GM18951 (cell line): ENCODE measurements around the gene SARS2.

Experiments
- POLR2A ChIP-seq: IDR thresholded peaks from 4 replicates; pipeline ENCODE4 v1.6.1; 2011; ENCODE audit warnings: mild to moderate bottlenecking; ENCODE audit not compliant: insufficient read length, insufficient read depth; ENCODE audit errors: extremely low read depth
- in situ Hi-C: fragments of 300-500 bp; cut with MboI; formaldehyde crosslinking; loops from one replicate; pipeline ENCODE4 v1.12.0; 2022; ENCODE audit warnings: low sequenced_read_pairs, mixed read lengths, inconsistent platforms; ENCODE audit not compliant: unreplicated experiment

SARS2 gene

DNA sequence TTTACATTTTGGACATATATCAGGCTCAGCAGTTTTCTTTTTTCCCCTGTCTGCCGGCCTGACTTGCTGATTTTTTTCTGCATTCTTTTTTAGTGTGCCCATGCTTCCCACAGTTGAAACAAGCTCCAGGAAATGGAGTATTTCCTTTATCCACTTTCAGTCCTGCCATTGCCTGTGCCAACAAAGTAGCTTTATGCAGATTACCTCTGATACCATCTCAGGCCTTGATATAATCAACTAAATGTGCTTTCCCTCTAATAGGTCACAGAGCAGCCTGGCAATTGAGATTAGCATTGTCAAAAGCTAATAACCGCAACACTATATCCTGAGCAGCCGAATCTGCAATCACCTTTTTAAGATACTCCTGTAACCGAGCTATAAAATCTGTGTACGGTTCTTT is 9.4 kb upstream of the SARS2 start:
- in situ Hi-C loops: loop anchor here (10.0 kb wide), 1 partner anchor 395 kb away; no protein-coding TSS in a partner anchor
- TF ChIP-seq POLR2A: no peak

DNA sequence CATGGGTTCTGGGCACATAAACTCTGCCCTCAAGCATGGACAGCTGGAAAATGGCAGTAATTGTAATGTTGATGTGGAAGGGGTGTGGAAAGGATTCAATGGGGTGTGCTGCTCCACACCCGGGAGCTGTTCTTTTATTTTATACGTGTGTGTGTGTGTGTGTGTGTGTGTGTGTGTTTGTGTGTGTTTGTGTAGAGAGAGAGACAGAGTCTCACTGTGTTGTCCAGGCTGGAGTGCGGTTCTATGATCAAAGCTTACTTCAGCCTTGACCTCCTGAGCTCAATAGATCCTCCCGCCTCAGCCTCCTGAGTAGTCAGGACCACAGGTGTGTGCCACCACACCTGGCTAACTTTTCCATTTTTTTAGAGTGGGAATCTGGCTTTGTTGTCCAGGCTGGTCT is 3.0 kb upstream of the SARS2 start:
- TF ChIP-seq POLR2A: no peak
- in situ Hi-C loops: loop anchor here (10.0 kb wide), 1 partner anchor 389 kb away; no protein-coding TSS in a partner anchor

DNA sequence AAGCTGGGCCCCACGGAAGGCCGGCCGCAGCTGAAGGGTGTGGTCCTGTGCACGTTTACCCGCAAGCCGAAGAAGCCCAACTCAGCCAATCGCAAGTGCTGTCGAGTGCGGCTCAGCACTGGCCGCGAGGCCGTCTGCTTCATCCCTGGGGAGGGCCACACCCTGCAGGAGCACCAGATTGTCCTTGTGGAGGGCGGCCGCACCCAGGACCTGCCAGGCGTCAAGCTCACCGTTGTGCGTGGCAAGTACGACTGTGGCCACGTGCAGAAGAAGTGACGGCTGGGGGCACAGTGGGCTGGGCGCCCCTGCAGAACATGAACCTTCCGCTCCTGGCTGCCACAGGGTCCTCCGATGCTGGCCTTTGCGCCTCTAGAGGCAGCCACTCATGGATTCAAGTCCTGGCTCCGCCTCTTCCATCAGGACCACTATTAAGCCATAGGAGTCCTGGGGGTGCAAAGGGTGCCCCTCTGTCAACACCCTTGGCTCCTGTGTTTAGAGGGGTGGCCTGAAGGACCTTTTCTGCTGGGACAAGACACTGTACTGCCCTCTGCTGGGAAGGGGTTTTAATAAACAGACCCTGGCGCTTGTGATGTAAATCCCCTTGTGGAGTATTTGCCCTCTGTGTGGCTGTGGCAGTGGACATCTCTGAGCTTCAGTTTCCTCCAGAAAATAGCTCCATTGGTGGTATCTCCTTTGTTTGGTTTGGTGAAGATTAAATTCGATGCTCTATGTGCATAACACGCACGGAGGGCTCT is 2.0 kb upstream of the SARS2 start:
- in situ Hi-C loops: loop anchor here (10.0 kb wide), 1 partner anchor 388 kb away; no protein-coding TSS in a partner anchor
- no peak for TF ChIP-seq POLR2A

DNA sequence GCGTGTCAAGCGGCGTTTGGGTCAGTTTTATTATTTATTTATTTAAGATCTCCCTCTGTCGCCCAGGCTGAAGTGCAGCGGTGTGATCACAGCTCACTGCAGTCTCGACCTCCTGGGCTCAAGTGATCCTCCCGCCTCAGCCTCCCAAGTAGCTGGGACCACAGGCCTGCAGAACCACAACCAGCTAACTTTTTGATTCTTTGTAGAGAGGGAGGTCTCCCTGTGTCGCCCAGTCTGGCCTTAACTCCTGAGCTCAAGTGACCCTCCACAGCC is 894 bp upstream of the SARS2 start:
- in situ Hi-C loops: loop anchor here (10.0 kb wide), 1 partner anchor 387 kb away; no protein-coding TSS in a partner anchor

DNA sequence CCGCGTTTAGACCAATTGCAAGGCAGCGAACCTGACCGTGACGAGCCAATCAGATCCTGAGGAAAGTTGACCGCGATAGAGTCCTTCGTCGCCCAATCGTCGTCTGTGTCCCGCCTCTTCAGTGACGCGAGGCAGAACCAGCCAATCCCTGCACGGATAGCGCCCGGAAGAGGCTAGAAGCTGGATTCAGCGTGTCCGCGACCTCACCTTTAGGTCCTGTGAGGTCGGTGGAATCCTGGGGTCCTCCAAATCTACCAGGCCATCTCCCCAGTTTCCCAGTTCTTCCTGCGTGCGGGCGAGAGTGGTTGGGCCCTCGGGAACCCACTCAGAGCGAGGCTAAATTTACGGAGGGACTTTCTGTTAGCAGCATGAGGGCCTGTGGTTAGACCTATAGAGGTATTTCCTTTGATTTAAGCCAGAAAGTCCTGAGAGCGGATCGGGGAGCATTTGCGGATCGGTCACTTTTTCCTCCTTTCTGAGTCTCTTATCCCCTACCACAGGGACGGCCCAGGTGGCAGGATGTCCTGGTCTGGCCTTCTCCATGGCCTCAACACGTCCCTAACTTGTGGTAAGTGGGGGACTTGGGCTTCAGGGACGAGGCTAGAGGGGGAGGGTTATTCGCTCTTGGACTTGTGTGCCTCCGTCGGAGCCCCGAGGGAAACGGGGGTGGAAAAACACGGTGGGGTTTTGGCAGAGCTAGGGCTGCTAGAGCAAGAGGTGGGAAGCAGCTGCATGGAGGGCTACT is 385 bp upstream of the SARS2 start, which contains the start of gene MRPS12:
Gene MRPS12 (plus strand): TSS at position 169 of the 745 bp plus-strand sequence. CDS start 351 bp downstream, at position 520.
- in situ Hi-C loops: loop anchor here (10.0 kb wide), 1 partner anchor 386 kb away; no protein-coding TSS in a partner anchor
- peak; percentile 90 for TF ChIP-seq POLR2A

More for the DNA sequence above, 894 bp upstream of the SARS2 start:
- no peak for TF ChIP-seq POLR2A

DNA sequence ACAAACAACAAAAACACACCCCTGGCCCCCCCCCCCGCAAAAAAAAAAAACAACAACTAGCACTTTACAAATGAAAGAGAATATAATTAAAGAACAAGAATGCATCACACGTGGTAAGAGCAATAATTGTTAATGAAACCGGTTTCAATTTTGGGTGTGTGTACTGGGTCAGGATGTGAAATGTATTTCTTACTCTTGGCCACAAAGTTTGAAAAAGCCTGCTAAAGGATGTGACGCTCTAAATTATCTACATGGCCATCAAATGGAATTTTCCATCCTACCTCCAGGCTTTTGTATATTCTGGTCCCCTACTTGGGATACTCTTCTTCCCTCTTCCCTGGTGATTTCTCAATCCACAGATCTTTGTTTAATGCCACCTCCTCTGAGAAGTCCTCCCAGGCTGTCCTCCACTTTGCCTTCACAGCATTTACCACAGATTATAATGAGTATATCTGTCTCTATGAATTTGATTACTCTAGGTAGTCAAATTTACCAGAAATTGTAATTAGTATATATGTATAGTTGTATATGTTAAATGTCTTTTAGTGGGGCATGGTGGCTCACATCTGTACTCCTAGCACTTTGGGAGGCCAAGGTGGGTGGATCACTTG is 2.1 kb downstream of the SARS2 start:
- TF ChIP-seq POLR2A: no peak
- in situ Hi-C loops: no loop called here

DNA sequence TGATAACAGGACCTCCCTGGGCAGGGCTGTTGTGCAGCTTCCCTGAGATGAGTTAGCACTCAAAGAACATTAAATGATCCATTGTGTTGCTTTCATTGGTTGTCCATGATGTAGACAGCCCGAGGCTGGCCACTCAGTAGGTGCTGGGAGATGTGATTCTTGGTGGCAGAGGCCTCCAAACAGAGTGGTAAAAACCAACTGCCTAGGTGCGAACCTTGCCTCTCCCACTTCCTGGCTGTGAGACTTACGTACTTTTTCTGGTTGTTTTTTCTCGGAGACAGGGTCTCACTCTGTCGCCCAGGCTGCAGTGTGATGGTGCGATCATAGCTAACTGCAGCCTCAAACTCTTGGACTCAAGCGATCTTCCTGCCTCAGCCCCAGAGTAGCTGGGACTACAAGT is 6.2 kb downstream of the SARS2 start:
- in situ Hi-C loops: no loop called here
- TF ChIP-seq POLR2A: no peak

DNA sequence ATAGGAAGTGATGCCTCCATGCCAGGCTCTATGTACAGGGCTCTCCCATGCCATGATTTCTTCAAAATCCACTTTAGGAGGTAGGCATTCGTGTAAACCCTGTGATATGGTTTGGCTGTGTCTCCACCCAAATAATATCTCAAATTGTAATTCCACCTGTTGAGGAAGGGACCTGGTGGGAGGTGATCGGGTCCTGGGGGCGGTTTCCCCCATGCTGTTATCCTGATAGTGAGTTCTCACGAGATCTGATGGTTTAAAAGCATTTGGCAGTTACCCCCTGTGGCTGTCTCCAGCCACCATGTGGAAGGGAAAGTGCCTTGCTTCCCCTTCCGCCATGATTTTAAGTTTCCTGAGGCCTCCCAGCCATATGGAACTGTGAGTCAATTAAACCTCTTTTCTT is 8.1 kb downstream of the SARS2 start:
- in situ Hi-C loops: no loop called here
- TF ChIP-seq POLR2A: no peak

DNA sequence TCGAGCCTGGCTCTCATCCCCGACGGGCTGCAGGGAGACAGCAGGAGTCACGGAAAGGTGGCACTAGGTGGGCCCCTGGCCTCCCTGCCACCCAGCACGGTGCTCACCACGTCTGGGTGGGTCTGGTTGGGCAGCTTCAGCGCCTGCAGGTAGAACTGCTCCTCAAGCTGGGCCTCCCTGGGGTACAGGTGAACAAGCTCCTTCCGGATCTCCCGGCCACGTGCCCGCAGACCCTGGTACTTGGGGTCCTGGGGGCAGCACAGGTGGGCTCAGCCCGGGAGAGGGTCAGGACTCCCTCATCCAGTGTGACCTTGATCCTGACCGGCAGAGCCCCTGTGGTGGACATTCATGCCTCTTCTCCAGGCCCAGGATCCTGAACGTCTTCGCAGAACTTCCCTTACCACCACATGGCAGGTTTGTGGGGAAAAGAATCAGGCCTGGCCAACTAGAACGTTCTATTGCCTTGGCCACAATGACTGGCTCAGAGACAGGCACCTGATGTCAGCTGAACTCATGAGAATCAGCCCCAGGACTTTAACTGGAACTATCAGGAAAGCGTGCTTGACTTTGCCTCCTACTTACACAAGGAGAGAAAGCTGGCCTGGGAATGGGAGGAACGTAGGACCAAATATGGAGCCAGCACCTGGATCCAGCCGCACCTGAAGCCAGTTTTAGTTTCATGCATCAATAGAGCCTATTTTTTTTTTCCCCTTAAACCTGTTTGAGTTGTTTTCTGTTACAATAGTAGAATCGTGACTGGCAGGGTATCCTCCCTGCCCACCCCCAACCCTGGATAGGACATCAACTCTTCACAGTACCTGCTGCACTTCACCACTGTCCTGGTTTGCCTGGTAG is 8.9 kb downstream of the SARS2 start:
- no peak for TF ChIP-seq POLR2A
- in situ Hi-C loops: no loop called here

DNA sequence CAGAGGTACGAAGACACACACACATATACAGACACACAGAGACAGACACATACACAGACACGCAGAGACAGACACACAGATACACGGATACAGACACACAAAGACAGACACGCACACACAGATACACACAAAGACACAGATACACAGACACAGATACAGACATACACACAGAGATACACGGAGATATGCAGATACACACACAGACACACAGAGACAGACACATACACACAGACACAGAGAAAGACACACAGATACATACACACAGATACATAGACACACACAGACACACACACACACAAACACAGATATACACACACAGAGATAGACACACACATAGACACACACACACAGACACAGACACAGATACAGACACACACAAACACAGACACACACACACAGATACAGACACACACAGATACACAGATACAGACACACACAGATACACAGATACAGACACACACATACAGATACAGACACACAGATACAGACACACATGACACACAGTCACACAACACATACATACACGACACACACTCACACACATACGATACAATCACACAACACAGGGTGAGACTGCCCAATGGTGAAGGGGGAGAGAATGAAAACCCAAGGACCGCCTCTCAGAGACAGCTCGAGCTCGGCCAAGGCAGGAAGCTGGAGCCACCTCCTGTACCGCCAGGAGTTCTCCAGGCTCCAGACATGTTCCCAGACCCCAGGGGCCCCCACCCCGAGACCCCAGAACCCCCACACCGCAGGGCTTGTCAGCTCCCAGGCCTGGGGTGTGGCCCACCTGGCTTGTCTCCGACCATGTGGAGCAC is 9.8 kb downstream of the SARS2 start:
- no peak for TF ChIP-seq POLR2A
- in situ Hi-C loops: no loop called here

DNA sequence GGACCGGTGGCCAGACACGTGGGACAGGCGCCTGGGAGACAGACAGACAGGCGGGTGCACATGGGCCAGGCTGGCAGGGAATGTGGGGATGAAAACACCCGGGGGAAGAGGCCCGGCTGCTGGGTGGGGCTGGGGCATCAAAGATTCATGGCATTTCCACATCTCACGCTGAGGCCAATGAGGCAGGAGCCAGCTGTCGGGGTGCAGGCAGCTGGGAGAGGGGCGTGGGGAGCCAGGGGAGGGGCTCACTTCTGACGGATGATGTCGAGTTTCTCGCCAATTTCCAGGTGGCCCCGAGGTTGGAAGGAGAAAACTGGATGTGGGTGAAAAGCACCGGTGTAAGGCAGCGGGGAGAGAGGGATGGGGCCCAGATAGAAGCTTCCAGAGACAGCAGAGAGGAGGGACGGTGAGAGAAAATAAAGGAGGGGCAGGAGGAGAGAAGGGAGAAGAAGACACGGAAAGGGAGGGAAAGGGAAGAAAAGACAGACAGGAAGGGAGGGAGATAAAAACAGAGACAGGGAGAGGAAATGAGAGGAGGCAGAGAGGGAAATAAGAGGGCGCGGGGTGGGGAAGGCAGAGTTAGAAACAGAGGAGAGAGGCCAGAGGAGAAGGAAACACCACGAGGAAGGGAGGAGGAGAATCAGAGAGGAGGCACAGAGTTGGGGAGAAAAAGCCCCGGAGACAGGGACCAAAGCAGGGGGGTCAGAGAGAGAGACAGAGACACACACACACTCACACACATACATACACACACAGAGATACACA is 10.5 kb downstream of the SARS2 start:
- in situ Hi-C loops: no loop called here
- TF ChIP-seq POLR2A: no peak
